HEK293T (cell line): ENCODE measurements around the gene PTPRD.

Source experiments
- ARNT ChIP-seq: fragments of 450-650 bp; IDR thresholded peaks from 2 replicates; pipeline ENCODE4 v1.6.1; 2017; ENCODE audit warnings: mild to moderate bottlenecking
- FOXM1 ChIP-seq: fragments of 450-650 bp; IDR thresholded peaks from 2 replicates; pipeline ENCODE4 v1.6.1; 2017; ENCODE audit warnings: mild to moderate bottlenecking, borderline replicate concordance
- NFRKB ChIP-seq: fragments of 450-650 bp; IDR thresholded peaks from 2 replicates; pipeline ENCODE4 v1.6.1; 2016; ENCODE audit warnings: mild to moderate bottlenecking, moderate library complexity
- SP1 ChIP-seq: fragments of 450-650 bp; IDR thresholded peaks from 2 replicates; pipeline ENCODE4 v1.6.1; 2017
- TARDBP ChIP-seq: fragments of 450-650 bp; IDR thresholded peaks from 2 replicates; pipeline ENCODE4 v1.6.1; 2016

DNA sequence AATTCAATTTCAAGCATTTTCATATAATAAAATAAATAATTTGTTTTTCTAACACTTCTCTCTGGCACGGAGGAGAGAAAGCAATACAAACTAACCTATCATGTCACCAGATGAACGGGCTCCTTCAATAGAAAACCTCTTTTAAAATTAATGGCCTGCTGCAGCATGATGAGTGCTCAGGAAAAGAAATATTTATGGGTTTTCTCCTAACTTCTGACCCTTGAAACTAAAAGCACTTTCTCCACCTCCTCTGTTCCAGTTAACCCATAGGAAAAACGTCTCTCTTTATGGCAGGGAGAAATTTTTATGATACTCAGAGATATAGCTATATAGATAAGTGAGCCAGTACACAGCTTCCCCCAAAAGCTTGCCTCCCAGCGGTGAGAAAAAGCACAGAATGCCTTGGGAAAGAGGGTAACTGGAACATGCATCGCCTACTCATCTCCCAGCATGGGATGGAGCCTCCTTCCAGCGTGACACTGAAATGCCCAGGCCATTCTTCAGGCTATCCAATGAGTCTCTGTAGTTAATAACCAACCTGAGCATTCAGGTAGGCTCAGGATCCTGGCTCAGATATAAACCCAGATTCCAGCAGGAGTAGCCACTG is 1850.2 kb downstream of the PTPRD start:
- TF ChIP-seq SP1, result no peak
- no peak for TF ChIP-seq NFRKB
- no peak for TF ChIP-seq FOXM1
- TF ChIP-seq TARDBP, result no peak
- no peak for TF ChIP-seq ARNT
